ENCODE data around the gene UBD. TPM values are rescaled to one million over a fixed set of nuclear protein-coding genes. Genes with fewer than 3 reads are reported as not detected.

Gene UBD
- total and polyA plus RNA-seq, 10 of the 15 experiments (the other 5 are each of a cell fraction or from before 2014, with no cell fraction given): 23.4 to 101 (median 35.7) TPM

GRCh38 chr6:29567991-29568390, 8.5 kb upstream of the UBD start:
- H3K9me3 ChIP-seq (replicated peaks; ENCODE audit: control insufficient read depth, insufficient read depth, low read length): no peaks in the 10 kb centered on the region
- ChIA-PET CTCF (no interaction called here), SMC1A (ENCODE audit: uncharacterized antibody, unreplicated experiment) (no interaction called here), RAD21 (ENCODE audit: unreplicated experiment) (no interaction called here), POLR2A (no interaction called here)
- in situ Hi-C loops (cut with MboI): no loop called here
- no peak overlapping the region for H3K4me2 ChIP-seq (ENCODE audit: control insufficient read depth, insufficient read depth)
- 11% methylated on average over 5 of the region's 5 CpGs for WGBS (ENCODE audit: insufficient coverage, insufficient replicate concordance, low lambda C conversion rate, missing lambda C conversion rate)
- intact Hi-C loops (cut with micrococcal nuclease; ENCODE audit: unreplicated experiment): no loop called here
- no peak for FAIRE-seq
- no peak overlapping the region for H3K9ac ChIP-seq (ENCODE audit: control insufficient read depth, insufficient read depth, low read length)
- no peak overlapping the region for H2AFZ ChIP-seq (ENCODE audit: control insufficient read depth, low read depth, low read length)
- no peaks in the 10 kb centered on the region for H3K79me2 ChIP-seq (ENCODE audit: control insufficient read depth, insufficient read depth, low read length)
- DNase-seq (ENCODE audit: low read depth, low spot score): no peak
- H3K27ac ChIP-seq (ENCODE audit: control insufficient read depth, insufficient read depth): no peak overlapping the region
- H3K36me3 ChIP-seq (ENCODE audit: control insufficient read depth in 2 of 2, insufficient read depth in 2 of 2, low read length in 1 of 2): no peaks in the 10 kb centered on the region
- no TSS peak for BruUV-seq (replicated peaks)
- H3K27me3 ChIP-seq (replicated peaks in 1 of 2; ENCODE audit: control insufficient read depth in 2 of 2, insufficient read depth in 2 of 2, low read length in 1 of 2): no peaks in the 10 kb centered on the region; a peak in 1 of 4 replicates
- H3K4me1 ChIP-seq (ENCODE audit: control insufficient read depth, insufficient read depth, low read length): no peaks in the 10 kb centered on the region
- TF ChIP-seq ZNF592 (IDR thresholded peaks at IDR 0.05): no peak
- TF ChIP-seq RAD21 (IDR thresholded peaks at IDR 0.05; ENCODE audit: insufficient read depth, low read depth, low read length): no peak
- no peak for TF ChIP-seq WRNIP1 (IDR thresholded peaks at IDR 0.05; ENCODE audit: borderline replicate concordance, low read depth, low read length)
- TF ChIP-seq SMARCA5 (IDR thresholded peaks at IDR 0.05): no peak
- ATAC-seq: no peak
- no peaks in the 10 kb centered on the region for H4K20me1 ChIP-seq (ENCODE audit: control insufficient read depth, insufficient read depth)
- H3K4me3 ChIP-seq: no peak overlapping the region

Measured in GM12878 (cell line).